Thyroid gland (tissue), 4 donors: ENCODE results near the gene INPP4B.

Experiments
- CTCF ChIP-seq, 6 experiments: fragments of 200-600 bp in 3 of 6; fragments of 450-650 bp in 3 of 6; sonication (generic) in 3 of 6; IDR thresholded peaks; one replicate each; pipeline ENCODE4 v1.5.1; 2016 to 2019; ENCODE audit warnings: antibody characterized with exemption in 6 of 6, mild to moderate bottlenecking in 2 of 6, inconsistent platforms in 1 of 6, moderate library complexity in 1 of 6
- POLR2A ChIP-seq, 2 donors: fragments of 450-650 bp; IDR thresholded peaks; one replicate each; pipeline ENCODE4 v1.6.1; 2017; ENCODE audit warnings: antibody characterized with exemption in 2 of 2, mild to moderate bottlenecking in 2 of 2, moderate library complexity in 1 of 2

GRCh38 chr4:142144813-142145212 lies 701.3 kb downstream of the INPP4B start:
- TF ChIP-seq CTCF (IDR thresholded peaks at IDR 0.05) (no peak), POLR2A (IDR thresholded peaks at IDR 0.05) (no peak)
